Duodenal mucosa (tissue), 2 donors: ENCODE results near the gene SOX12.
"Not testable (repeated sequence)": the region's sequence is repeated elsewhere in the genome, so short reads cannot be mapped to it uniquely, and the experiment has no call there.

Source experiments
- H3K27ac ChIP-seq: one replicate; pipeline ENCODE4 v1.7.0; 2013; ENCODE audit warnings: low read depth, low read length
- H3K27me3 ChIP-seq, 2 donors: one replicate each; pipeline ENCODE4 v1.7.0; 2013; ENCODE audit warnings: low read length in 2 of 2, control low read depth in 1 of 2; ENCODE audit not compliant: insufficient read depth in 2 of 2, control insufficient read depth in 1 of 2
- H3K36me3 ChIP-seq, 2 donors: one replicate each; pipeline ENCODE4 v1.7.0; 2013; ENCODE audit warnings: low read length in 2 of 2, control low read depth in 1 of 2; ENCODE audit not compliant: insufficient read depth in 2 of 2, control insufficient read depth in 1 of 2
- H3K4me1 ChIP-seq, 2 donors: one replicate each; pipeline ENCODE4 v1.7.0; 2013; ENCODE audit warnings: low read length in 2 of 2, control low read depth in 1 of 2; ENCODE audit not compliant: insufficient read depth in 2 of 2, control insufficient read depth in 1 of 2
- H3K4me3 ChIP-seq, 2 donors: one replicate each; pipeline ENCODE4 v1.7.0; 2013; ENCODE audit warnings: low read length in 2 of 2, low read depth in 1 of 2
- H3K9ac ChIP-seq, 2 donors: one replicate each; pipeline ENCODE4 v1.7.0; 2013; ENCODE audit warnings: low read length in 2 of 2, low read depth in 1 of 2
- H3K9me3 ChIP-seq, 2 donors: one replicate each; pipeline ENCODE4 v1.7.0; 2013; ENCODE audit warnings: low read length in 2 of 2, control low read depth in 1 of 2; ENCODE audit not compliant: control insufficient read depth in 1 of 2

Gene SOX12

DNA sequence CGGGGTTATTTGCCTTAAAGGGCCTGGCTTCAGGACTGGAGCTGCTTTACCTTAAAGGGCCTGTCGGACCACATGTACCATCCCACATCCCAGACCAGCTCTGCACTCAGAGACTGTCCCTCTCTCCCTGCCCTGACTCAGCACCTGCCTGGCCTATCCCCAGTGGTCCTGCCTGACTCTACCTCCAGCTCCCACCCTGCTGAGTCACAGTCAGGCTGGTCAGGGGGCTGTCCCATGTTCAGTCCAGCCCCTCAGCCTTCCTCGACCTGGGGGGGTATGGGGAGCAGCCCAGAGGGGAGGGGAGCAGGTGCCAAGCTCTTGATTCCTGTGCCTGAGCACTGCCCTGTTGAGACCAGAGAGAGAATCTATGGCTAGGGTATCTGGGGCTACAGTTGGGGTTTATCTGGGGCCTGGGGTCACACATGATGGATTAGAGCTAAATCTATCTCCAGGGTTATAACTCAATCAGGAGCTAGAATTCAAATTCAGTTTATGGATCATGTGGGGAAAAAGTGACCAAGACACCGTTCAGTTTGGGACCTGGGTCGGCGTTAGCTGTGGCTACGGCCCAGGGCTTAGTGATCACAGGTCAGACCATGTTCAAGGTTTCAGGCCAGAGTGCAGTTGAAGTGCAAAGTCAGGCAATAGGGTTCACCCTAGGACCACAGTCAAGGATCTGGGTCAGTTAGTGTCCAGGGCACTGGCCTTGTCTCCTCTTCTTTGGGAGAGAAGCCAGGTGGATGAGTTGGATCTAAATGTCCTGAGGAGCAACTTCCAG is 45.8 kb downstream of the SOX12 start:
- Histone ChIP-seq H3K27ac (no peak overlapping the region), H3K4me1 (peaks cover 0 to 3% of the 10 kb centered on the region in 2 donors), H3K9me3 (no peaks in the 10 kb centered on the region), H3K9ac (no peak overlapping the region), H3K27me3 (no peaks in the 10 kb centered on the region), H3K36me3 (no peaks in the 10 kb centered on the region), H3K4me3 (no peak overlapping the region)

GRCh38 chr20:371755-372542 is 46.6 kb downstream of the SOX12 start:
- Histone ChIP-seq H3K27me3 (no peaks in the 10 kb centered on the region), H3K36me3 (no peaks in the 10 kb centered on the region), H3K4me3 (no peak overlapping the region), H3K4me1 (peaks cover 0 to 3% of the 10 kb centered on the region in 2 donors), H3K9me3 (no peaks in the 10 kb centered on the region), H3K9ac (no peak overlapping the region), H3K27ac (no peak overlapping the region)

- H3K9me3 ChIP-seq, H3K4me3 ChIP-seq, H3K36me3 ChIP-seq, H3K27ac ChIP-seq, H3K27me3 ChIP-seq, H3K9ac ChIP-seq, H3K4me1 ChIP-seq: not testable (repeated sequence)
These were observed 47.3 kb downstream of the SOX12 start for GRCh38 chr20:372543-373082.

DNA sequence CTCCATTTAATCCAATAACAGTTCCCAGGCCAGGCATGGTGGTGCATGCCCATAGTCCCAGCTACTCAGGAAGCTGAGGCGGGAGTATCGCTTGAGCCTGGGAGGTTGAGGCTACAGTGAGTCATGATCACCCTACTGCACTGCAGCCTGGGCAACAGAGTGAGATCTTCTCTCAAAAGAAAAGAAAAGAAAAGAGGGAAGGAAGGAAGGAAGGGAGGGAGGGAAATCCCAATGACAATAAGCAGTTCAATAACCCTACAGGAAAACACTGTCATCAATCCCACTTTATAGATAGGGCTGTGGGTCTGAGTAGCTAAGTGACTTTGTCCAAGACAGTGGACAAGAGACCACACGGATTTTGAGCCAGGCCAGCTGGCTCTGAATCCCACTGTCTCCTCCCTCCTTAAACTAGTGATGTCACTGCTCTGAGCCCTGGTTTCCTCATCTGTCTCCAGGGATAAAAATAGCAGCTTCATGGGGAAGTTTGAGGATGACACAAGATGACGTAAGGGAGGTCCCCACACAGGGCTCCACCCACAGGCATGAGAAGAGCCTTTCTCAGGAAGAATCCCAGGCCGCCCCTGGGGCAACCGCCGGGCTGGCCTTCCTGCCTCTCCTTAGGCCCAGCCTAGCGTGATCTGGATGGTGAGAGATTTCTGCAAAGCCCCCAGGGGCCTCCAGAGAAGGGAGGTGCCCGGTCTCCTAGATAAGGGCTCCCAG is 48.0 kb downstream of the SOX12 start:
- Histone ChIP-seq H3K27ac (no peak overlapping the region), H3K27me3 (no peaks in the 10 kb centered on the region), H3K9me3 (no peaks in the 10 kb centered on the region), H3K9ac (no peak overlapping the region), H3K4me1 (peaks cover 0 to 3% of the 10 kb centered on the region in 2 donors), H3K4me3 (no peak overlapping the region), H3K36me3 (no peaks in the 10 kb centered on the region)

DNA sequence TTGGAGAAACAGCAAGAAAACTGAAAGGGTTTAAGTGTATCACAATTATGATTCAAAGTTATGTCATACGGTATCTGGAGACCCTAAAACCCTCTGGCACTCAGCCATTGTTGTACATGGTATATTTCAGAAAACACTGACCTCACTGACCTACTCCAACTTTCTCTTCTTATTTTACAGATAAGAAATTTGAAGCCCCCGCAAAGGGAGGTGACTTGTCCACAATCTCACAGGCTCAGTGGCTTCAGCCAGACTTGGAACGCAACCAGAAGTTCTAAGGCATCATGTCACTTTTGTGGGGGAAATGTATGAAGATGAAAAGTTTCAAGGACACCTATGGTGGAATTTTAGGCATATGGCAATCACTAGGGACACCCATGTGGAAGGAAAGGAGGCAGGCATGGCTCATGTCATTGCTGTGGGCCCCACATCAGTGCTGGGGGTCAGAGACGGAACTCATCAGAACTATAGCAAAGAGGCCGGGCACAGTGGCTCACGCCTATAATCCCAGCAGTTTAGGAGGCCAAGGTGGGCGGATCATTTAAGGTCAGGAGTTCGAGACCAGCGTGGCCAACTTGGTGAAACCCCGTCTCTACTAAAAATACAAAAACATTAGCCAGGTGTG is 50.0 kb downstream of the SOX12 start:
- Histone ChIP-seq H3K27me3 (peaks cover 0 to 3% of the 10 kb centered on the region in 2 donors), H3K9me3 (no peaks in the 10 kb centered on the region), H3K4me3 (no peak overlapping the region), H3K4me1 (peaks cover 0 to 3% of the 10 kb centered on the region in 2 donors), H3K36me3 (no peaks in the 10 kb centered on the region), H3K27ac (no peak overlapping the region), H3K9ac (no peak overlapping the region)

GRCh38 chr20:376089-376488 is 50.7 kb downstream of the SOX12 start:
- Histone ChIP-seq H3K4me1 (peaks cover 0 to 3% of the 10 kb centered on the region in 2 donors), H3K9ac (no peak overlapping the region), H3K4me3 (no peak overlapping the region), H3K27ac (no peak overlapping the region), H3K36me3 (no peaks in the 10 kb centered on the region), H3K9me3 (no peaks in the 10 kb centered on the region), H3K27me3 (peaks cover 0 to 3% of the 10 kb centered on the region in 2 donors)

- H3K9ac ChIP-seq, result no peak overlapping the region
- no peak overlapping the region for H3K27ac ChIP-seq
- H3K4me3 ChIP-seq, result no peak overlapping the region
- H3K9me3 ChIP-seq, result no peaks in the 10 kb centered on the region
- no peaks in the 10 kb centered on the region for H3K4me1 ChIP-seq
- no peaks in the 10 kb centered on the region for H3K36me3 ChIP-seq
- peaks cover 0 to 3% of the 10 kb centered on the region in 2 donors for H3K27me3 ChIP-seq
These were observed 51.4 kb downstream of the SOX12 start for GRCh38 chr20:376750-377149.

- H3K9ac ChIP-seq, H3K9me3 ChIP-seq, H3K36me3 ChIP-seq, H3K4me1 ChIP-seq, H3K4me3 ChIP-seq, H3K27me3 ChIP-seq, H3K27ac ChIP-seq: not testable (repeated sequence)
These were observed 52.2 kb downstream of the SOX12 start for GRCh38 chr20:377578-377977.

- H3K9me3 ChIP-seq, result no peaks in the 10 kb centered on the region
- H3K4me1 ChIP-seq, result peaks cover 6 to 7% of the 10 kb centered on the region in 2 donors
- H3K27ac ChIP-seq, result no peak overlapping the region
- no peak overlapping the region for H3K4me3 ChIP-seq
- H3K27me3 ChIP-seq, result peaks cover 0 to 8% of the 10 kb centered on the region in 2 donors
- H3K36me3 ChIP-seq, result no peaks in the 10 kb centered on the region
- H3K9ac ChIP-seq, result no peak overlapping the region
These were observed 53.6 kb downstream of the SOX12 start for GRCh38 chr20:378961-379336.
